Measurements from ENCODE around the gene EBP.
"Not testable (repeated sequence)": the region's sequence is repeated elsewhere in the genome, so short reads cannot be mapped to it uniquely, and the experiment has no call there.

Gene EBP

GRCh38 chrX:48513670-48514069, 7.9 kb upstream of the EBP start:
- DNase-seq (ENCODE audit: insufficient read length, low spot score): no peak
- TF ChIP-seq CTCF (IDR thresholded peaks at IDR 0.05; ENCODE audit: insufficient read depth, missing control alignments): no peak
- no peak for FAIRE-seq

- no peak for TF ChIP-seq CTCF (IDR thresholded peaks at IDR 0.05; ENCODE audit: insufficient read depth, missing control alignments)
- DNase-seq (ENCODE audit: insufficient read length, low spot score) (no peak), FAIRE-seq (no peak)
Measured at GRCh38 chrX:48514126-48514806, 7.3 kb upstream of the EBP start.

DNA sequence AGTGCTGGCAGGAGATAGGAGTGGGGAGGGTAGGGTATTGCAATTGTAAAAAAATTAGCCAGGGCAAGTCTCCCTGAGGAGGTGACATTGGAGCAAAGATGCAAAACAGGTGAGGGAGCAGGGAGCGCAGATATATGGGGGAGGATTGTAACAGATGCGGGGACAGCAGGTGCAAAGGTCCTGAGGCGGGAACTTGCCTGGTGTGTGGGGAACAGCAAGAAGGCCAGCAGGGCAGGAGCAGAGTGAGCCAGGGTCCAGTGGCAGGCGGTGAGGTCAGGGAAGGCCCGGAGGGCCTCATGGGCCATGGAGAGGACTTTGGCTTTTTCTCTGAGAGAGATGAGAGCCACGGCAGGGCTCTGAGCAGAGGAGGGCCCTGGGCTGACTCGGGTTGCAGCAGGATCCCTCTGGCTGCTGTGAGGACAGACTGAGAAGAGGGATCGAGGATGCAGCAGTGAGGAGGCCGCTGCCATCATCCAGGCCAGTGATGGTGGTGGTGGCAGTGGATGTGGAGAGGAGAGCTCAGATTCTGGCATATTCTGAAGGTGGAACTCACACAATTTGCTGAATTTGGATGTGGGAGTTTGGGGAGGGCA, 6.6 kb upstream of the EBP start:
- FAIRE-seq: no peak
- DNase-seq (ENCODE audit: insufficient read length, low spot score): no peak
- no peak for TF ChIP-seq CTCF (IDR thresholded peaks at IDR 0.05; ENCODE audit: insufficient read depth, missing control alignments)

- no peak for DNase-seq (ENCODE audit: insufficient read length, low spot score)
- FAIRE-seq: no peak
- no peak for TF ChIP-seq CTCF (IDR thresholded peaks at IDR 0.05; ENCODE audit: insufficient read depth, missing control alignments)
Measured at GRCh38 chrX:48515842-48516241, 5.8 kb upstream of the EBP start.

DNA sequence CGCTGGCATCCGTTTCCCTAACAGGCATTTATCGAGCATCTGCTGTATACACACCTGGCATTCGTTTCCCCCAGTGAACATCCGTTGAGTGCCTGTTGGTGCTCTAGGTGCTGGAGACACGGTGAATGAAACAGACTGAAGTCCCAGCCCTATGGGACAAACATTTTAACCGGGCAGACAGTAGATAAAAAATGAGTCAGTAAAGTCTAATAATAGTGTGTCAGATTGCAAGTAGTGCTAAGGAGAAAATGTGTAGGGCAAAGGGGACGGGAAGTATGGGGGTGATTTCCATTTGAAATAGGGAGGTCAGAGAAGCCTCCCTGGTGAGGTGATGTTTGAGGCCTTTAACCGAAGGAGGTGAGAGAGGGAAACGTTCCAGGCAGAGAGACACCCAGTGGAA, 5.3 kb upstream of the EBP start:
- no peak for DNase-seq (ENCODE audit: insufficient read length, low spot score)
- TF ChIP-seq CTCF (IDR thresholded peaks at IDR 0.05; ENCODE audit: insufficient read depth, missing control alignments): no peak
- FAIRE-seq: no peak

DNA sequence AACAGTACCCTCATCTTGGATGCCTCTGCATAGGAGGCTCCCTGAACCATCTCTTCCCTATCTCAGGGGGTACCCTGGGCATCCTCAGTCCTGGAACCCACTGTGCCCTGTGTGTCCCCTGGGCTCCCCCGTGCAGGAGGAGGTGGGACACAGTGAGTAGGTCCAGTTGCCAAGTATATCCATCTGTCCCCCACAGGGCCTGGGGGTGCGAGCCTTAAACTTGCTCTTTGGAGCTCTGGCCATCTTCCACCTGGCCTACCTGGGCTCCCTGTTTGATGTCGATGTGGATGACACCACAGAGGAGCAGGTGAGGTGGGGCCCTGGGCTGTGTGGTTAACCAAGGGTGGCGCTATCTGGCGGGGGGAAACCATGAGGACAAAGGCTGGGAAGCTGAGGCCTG, 4.6 kb upstream of the EBP start:
- no peak for FAIRE-seq

DNA sequence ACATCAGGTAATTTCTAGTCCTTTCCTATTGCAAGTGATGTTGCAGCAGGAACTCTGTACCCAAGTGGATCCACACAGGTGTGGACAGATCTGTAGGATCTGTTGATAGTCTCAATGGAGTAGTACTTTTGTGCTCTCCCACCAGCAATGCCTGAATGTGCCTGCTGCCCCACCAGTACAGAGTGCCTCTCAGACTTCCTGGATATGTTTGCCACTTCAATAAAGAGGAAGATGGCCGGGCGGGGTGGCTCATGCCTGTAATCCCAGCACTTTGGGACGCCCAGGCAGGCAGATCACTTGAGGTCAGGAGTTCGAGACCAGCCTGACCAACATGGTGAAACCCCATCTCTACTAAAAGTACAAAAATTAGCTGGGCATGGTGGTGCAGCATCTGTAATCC, 2.1 kb upstream of the EBP start:
- not testable (repeated sequence) for DNase-seq (ENCODE audit: insufficient read length, low spot score); FAIRE-seq

More for the DNA sequence above, 4.6 kb upstream of the EBP start:
- no peak for TF ChIP-seq CTCF (IDR thresholded peaks at IDR 0.05; ENCODE audit: insufficient read depth, missing control alignments)
- DNase-seq (ENCODE audit: insufficient read length, low spot score): no peak
